ENCODE measurements around the gene RARA.

GRCh38 chr17:40278414-40278813 lies 30.6 kb upstream of the RARA start:
- TF ChIP-seq CTCF (IDR thresholded peaks at IDR 0.05) (no peak), POLR2A (IDR thresholded peaks at IDR 0.05) (no peak)

All from right lobe of liver (tissue), 4 donors.